ENCODE results near the gene PSMB7. TPM values are rescaled to one million over a fixed set of nuclear protein-coding genes. Genes with fewer than 3 reads are reported as not detected.

The PSMB7 gene
- total RNA-seq, 5 donors from 2014 or later (not counting 1 experiment from before 2014, with no cell fraction given) = 62.6 to 75.8 (median 68.6) TPM

DNA sequence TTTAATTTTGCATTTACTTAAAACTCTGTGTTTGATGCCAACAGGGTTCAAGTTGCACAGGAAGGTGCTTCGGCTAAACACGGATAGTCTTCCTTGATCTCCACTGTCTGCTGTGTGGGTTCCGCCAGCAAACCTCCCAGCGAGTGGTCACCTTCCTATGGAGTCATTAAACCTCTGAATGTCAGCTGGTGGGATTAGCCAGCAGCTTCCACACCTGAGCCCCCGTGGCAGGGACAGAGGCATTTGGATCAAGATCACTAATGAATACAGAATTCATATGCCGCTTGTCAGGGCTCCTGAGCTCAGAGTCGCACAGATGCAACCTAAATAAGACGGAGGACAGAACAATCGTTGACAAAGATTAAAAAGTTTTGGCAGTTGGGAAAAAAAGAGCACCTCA, 39.5 kb downstream of the PSMB7 start:
- ChIA-PET CTCF (interaction anchor here in 1 of 2 donors (0.7 kb wide), 1 partner anchor 974 kb away, joined by 3 read pairs; no protein-coding TSS in a partner anchor), POLR2A (interaction anchor here in 1 of 2 donors (0.6 kb wide), 1 partner anchor 43 kb away, joined by 3 read pairs; no protein-coding TSS in a partner anchor)
- Histone ChIP-seq H3K27me3 (replicated peaks in 1 of 2; ENCODE audit: control insufficient read depth in 2 of 2, extremely low read depth in 1 of 2, insufficient read depth in 2 of 2, low read length in 1 of 2) (no peaks in the 10 kb centered on the region), H3K36me3 (ENCODE audit: control insufficient read depth in 2 of 2, extremely low read depth in 1 of 2, insufficient read depth in 1 of 2, low read length in 1 of 2) (peaks cover 0 to 22% of the 10 kb centered on the region in 2 donors), H3K27ac (ENCODE audit: low read length) (no peak overlapping the region), H3K9me3 (peaks cover 4% of the 10 kb centered on the region), H3K4me1 (ENCODE audit: control insufficient read depth in 1 of 2, extremely low read depth in 1 of 2, insufficient read depth in 2 of 2, low read length in 2 of 2) (no peaks in the 10 kb centered on the region), H3K4me3 (ENCODE audit: control insufficient read depth in 1 of 2, extremely low read depth in 1 of 2, low read length in 1 of 2) (no peak overlapping the region)
- DNase-seq (no peak), ATAC-seq (replicated peaks in 1 of 4) (no peak)
- Mint-ChIP-seq H3K27ac (no peak overlapping the region), H3K9me3 (peaks cover 0 to 5% (median 0%) of the 10 kb centered on the region in 3 donors), H3K36me3 (peaks cover 39% of the 10 kb centered on the region), H3K27me3 (no peaks in the 10 kb centered on the region), H3K4me3 (no peak overlapping the region), H3K4me1 (peaks cover 40 to 67% (median 50%) of the 10 kb centered on the region in 3 donors)
- 100% methylated on average over 3 of the region's 9 CpGs for WGBS (ENCODE audit: insufficient coverage)

DNA sequence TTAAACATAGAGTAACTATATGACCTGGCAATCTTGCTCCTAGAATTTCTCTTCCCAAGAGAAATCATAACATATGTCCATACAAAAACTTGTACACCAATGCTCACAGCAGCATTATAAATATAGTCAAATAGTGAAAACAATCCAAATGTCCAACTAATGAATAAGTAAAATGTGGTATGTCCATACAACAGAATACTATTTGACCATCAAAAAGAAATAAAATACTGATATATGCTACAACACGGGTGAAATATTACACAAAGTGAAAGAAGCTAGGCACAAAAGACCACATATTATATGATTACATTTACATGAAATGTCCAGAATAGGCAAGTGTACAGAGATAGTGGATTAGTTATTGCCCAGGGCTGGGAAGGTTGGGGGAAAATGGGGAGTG, 41.4 kb downstream of the PSMB7 start:
- ATAC-seq (replicated peaks in 1 of 4) (no peak), DNase-seq (no peak)
- ChIA-PET CTCF (no interaction called here), POLR2A (no interaction called here)
- Histone ChIP-seq H3K4me1 (ENCODE audit: control insufficient read depth in 1 of 2, extremely low read depth in 1 of 2, insufficient read depth in 2 of 2, low read length in 2 of 2) (no peaks in the 10 kb centered on the region), H3K27me3 (replicated peaks in 1 of 2; ENCODE audit: control insufficient read depth in 2 of 2, extremely low read depth in 1 of 2, insufficient read depth in 2 of 2, low read length in 1 of 2) (no peaks in the 10 kb centered on the region), H3K9me3 (peaks cover 4% of the 10 kb centered on the region), H3K27ac (ENCODE audit: low read length) (no peak overlapping the region), H3K36me3 (ENCODE audit: control insufficient read depth in 2 of 2, extremely low read depth in 1 of 2, insufficient read depth in 1 of 2, low read length in 1 of 2) (peaks cover 0 to 10% of the 10 kb centered on the region in 2 donors), H3K4me3 (ENCODE audit: control insufficient read depth in 1 of 2, extremely low read depth in 1 of 2, low read length in 1 of 2) (no peak overlapping the region)
- Mint-ChIP-seq H3K36me3 (peaks cover 31% of the 10 kb centered on the region), H3K4me3 (no peak overlapping the region), H3K4me1 (peaks cover 31 to 71% (median 54%) of the 10 kb centered on the region in 3 donors), H3K9me3 (peaks cover 0 to 5% (median 0%) of the 10 kb centered on the region in 3 donors), H3K27me3 (no peaks in the 10 kb centered on the region), H3K27ac (no peak overlapping the region)
- no CpG with 5 or more reads among the region's 1 CpG for WGBS (ENCODE audit: insufficient coverage)

DNA sequence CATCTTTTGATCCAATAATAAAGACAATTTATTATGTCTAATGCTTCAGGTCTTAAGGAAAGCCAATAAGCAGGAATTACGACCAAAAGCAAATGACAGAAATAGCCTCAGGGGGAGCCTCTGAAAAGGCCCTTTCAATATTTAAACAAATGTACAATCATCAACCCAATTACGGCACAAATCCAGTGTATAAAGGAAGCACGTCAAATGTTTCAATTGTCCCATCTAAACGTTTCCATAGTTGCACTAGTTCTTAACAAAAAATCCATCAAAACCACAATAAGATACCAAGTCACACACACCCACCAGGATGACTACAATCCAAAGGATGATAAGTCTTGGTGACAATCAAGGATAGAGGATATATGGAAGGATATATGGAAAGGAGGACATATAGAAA, 41.9 kb downstream of the PSMB7 start:
- ChIA-PET POLR2A (no interaction called here), CTCF (no interaction called here)
- H3K4me3 Mint-ChIP-seq = no peak overlapping the region
- no peaks in the 10 kb centered on the region for H3K27me3 ChIP-seq (replicated peaks in 1 of 2; ENCODE audit: control insufficient read depth in 2 of 2, extremely low read depth in 1 of 2, insufficient read depth in 2 of 2, low read length in 1 of 2)
- peaks cover 4% of the 10 kb centered on the region for H3K9me3 ChIP-seq
- 100% methylated on average over 2 of the region's 4 CpGs for WGBS (ENCODE audit: insufficient coverage)
- no peaks in the 10 kb centered on the region for H3K4me1 ChIP-seq (ENCODE audit: control insufficient read depth in 1 of 2, extremely low read depth in 1 of 2, insufficient read depth in 2 of 2, low read length in 2 of 2)
- H3K4me1 Mint-ChIP-seq = peaks cover 33 to 70% (median 54%) of the 10 kb centered on the region in 3 donors
- H3K36me3 Mint-ChIP-seq = peaks cover 28% of the 10 kb centered on the region
- no peak overlapping the region for H3K27ac Mint-ChIP-seq
- H3K27ac ChIP-seq (ENCODE audit: low read length) = no peak overlapping the region
- DNase-seq (no peak), ATAC-seq (replicated peaks in 1 of 4) (no peak)
- H3K9me3 Mint-ChIP-seq = peaks cover 0 to 5% (median 0%) of the 10 kb centered on the region in 3 donors
- no peaks in the 10 kb centered on the region for H3K27me3 Mint-ChIP-seq
- H3K36me3 ChIP-seq (ENCODE audit: control insufficient read depth in 2 of 2, extremely low read depth in 1 of 2, insufficient read depth in 1 of 2, low read length in 1 of 2) = peaks cover 0 to 10% of the 10 kb centered on the region in 2 donors
- no peak overlapping the region for H3K4me3 ChIP-seq (ENCODE audit: control insufficient read depth in 1 of 2, extremely low read depth in 1 of 2, low read length in 1 of 2)

GRCh38 chr9:124372038-124372437, 43.2 kb downstream of the PSMB7 start:
- H3K27ac ChIP-seq (ENCODE audit: low read length) = no peak overlapping the region
- ATAC-seq (replicated peaks in 1 of 4) (no peak), DNase-seq (no peak)
- ChIA-PET POLR2A (no interaction called here), CTCF (no interaction called here)
- H3K27me3 Mint-ChIP-seq = no peaks in the 10 kb centered on the region
- H3K9me3 ChIP-seq = peaks cover 4% of the 10 kb centered on the region
- H3K36me3 Mint-ChIP-seq = peaks cover 26% of the 10 kb centered on the region
- H3K27me3 ChIP-seq (replicated peaks in 1 of 2; ENCODE audit: control insufficient read depth in 2 of 2, extremely low read depth in 1 of 2, insufficient read depth in 2 of 2, low read length in 1 of 2) = no peaks in the 10 kb centered on the region
- no peaks in the 10 kb centered on the region for H3K4me1 ChIP-seq (ENCODE audit: control insufficient read depth in 1 of 2, extremely low read depth in 1 of 2, insufficient read depth in 2 of 2, low read length in 2 of 2)
- peaks cover 0 to 5% (median 0%) of the 10 kb centered on the region in 3 donors for H3K9me3 Mint-ChIP-seq
- H3K36me3 ChIP-seq (ENCODE audit: control insufficient read depth in 2 of 2, extremely low read depth in 1 of 2, insufficient read depth in 1 of 2, low read length in 1 of 2) = peaks cover 2 to 11% of the 10 kb centered on the region in 2 donors
- no peak overlapping the region for H3K4me3 ChIP-seq (ENCODE audit: control insufficient read depth in 1 of 2, extremely low read depth in 1 of 2, low read length in 1 of 2)
- H3K27ac Mint-ChIP-seq = no peak overlapping the region
- H3K4me3 Mint-ChIP-seq = no peak overlapping the region
- H3K4me1 Mint-ChIP-seq = peaks cover 32 to 71% (median 59%) of the 10 kb centered on the region in 3 donors

GRCh38 chr9:124370896-124371582, 44.2 kb downstream of the PSMB7 start:
- ChIA-PET CTCF (interaction anchor here in 1 of 2 donors (0.8 kb wide), 1 partner anchor 44 kb away, joined by 3 read pairs; the partner anchor contains the start of gene PSMB7), POLR2A (no interaction called here)
- Mint-ChIP-seq H3K4me1 (peaks cover 35 to 70% (median 63%) of the 10 kb centered on the region in 3 donors), H3K36me3 (peaks cover 23% of the 10 kb centered on the region), H3K27ac (no peak overlapping the region), H3K27me3 (no peaks in the 10 kb centered on the region), H3K4me3 (no peak overlapping the region), H3K9me3 (peaks cover 0 to 5% (median 0%) of the 10 kb centered on the region in 3 donors)
- DNase-seq (no peak), ATAC-seq (replicated peaks in 1 of 4) (no peak)
- no peak overlapping the region for H3K4me3 ChIP-seq (ENCODE audit: control insufficient read depth in 1 of 2, extremely low read depth in 1 of 2, low read length in 1 of 2)
- H3K27ac ChIP-seq (ENCODE audit: low read length) = no peak overlapping the region
- peaks cover 2 to 17% of the 10 kb centered on the region in 2 donors for H3K36me3 ChIP-seq (ENCODE audit: control insufficient read depth in 2 of 2, extremely low read depth in 1 of 2, insufficient read depth in 1 of 2, low read length in 1 of 2)
- no peaks in the 10 kb centered on the region for H3K4me1 ChIP-seq (ENCODE audit: control insufficient read depth in 1 of 2, extremely low read depth in 1 of 2, insufficient read depth in 2 of 2, low read length in 2 of 2)
- WGBS (ENCODE audit: insufficient coverage) = 100% methylated on average over 2 of the region's 9 CpGs
- H3K27me3 ChIP-seq (replicated peaks in 1 of 2; ENCODE audit: control insufficient read depth in 2 of 2, extremely low read depth in 1 of 2, insufficient read depth in 2 of 2, low read length in 1 of 2) = no peaks in the 10 kb centered on the region
- peaks cover 4% of the 10 kb centered on the region for H3K9me3 ChIP-seq

GRCh38 chr9:124369231-124369797, 45.9 kb downstream of the PSMB7 start:
- ChIA-PET CTCF (no interaction called here), POLR2A (no interaction called here)
- H3K36me3 Mint-ChIP-seq = peaks cover 27% of the 10 kb centered on the region
- no peaks in the 10 kb centered on the region for H3K27me3 ChIP-seq (replicated peaks in 1 of 2; ENCODE audit: control insufficient read depth in 2 of 2, extremely low read depth in 1 of 2, insufficient read depth in 2 of 2, low read length in 1 of 2)
- H3K4me3 Mint-ChIP-seq = no peak overlapping the region
- ATAC-seq (replicated peaks in 1 of 4) = no peak
- no peaks in the 10 kb centered on the region for H3K4me1 ChIP-seq (ENCODE audit: control insufficient read depth in 1 of 2, extremely low read depth in 1 of 2, insufficient read depth in 2 of 2, low read length in 2 of 2)
- H3K27ac Mint-ChIP-seq = no peak overlapping the region
- no peak overlapping the region for H3K27ac ChIP-seq (ENCODE audit: low read length)
- no peaks in the 10 kb centered on the region for H3K27me3 Mint-ChIP-seq
- WGBS (ENCODE audit: insufficient coverage) = 98% methylated on average over 5 of the region's 9 CpGs
- H3K9me3 Mint-ChIP-seq = peaks cover 0 to 5% (median 0%) of the 10 kb centered on the region in 3 donors
- DNase-seq = no peak
- peaks cover 4% of the 10 kb centered on the region for H3K9me3 ChIP-seq
- no peak overlapping the region for H3K4me3 ChIP-seq (ENCODE audit: control insufficient read depth in 1 of 2, extremely low read depth in 1 of 2, low read length in 1 of 2)
- peaks cover 52 to 76% (median 72%) of the 10 kb centered on the region in 3 donors for H3K4me1 Mint-ChIP-seq
- H3K36me3 ChIP-seq (ENCODE audit: control insufficient read depth in 2 of 2, extremely low read depth in 1 of 2, insufficient read depth in 1 of 2, low read length in 1 of 2) = peaks cover 2 to 17% of the 10 kb centered on the region in 2 donors

Data from T-cell (primary cell).